Measurements from ENCODE around the gene SLC1A4.
"Not testable (repeated sequence)": the region's sequence is repeated elsewhere in the genome, so short reads cannot be mapped to it uniquely, and the experiment has no call there.

SLC1A4 gene

GRCh38 chr2:64992990-64993389 lies 3.8 kb downstream of the SLC1A4 start:
- no peak for DNase-seq (ENCODE audit: low read depth)

GRCh38 chr2:64995041-64995440 lies 5.8 kb downstream of the SLC1A4 start:
- no peak for DNase-seq (ENCODE audit: low read depth)

DNA sequence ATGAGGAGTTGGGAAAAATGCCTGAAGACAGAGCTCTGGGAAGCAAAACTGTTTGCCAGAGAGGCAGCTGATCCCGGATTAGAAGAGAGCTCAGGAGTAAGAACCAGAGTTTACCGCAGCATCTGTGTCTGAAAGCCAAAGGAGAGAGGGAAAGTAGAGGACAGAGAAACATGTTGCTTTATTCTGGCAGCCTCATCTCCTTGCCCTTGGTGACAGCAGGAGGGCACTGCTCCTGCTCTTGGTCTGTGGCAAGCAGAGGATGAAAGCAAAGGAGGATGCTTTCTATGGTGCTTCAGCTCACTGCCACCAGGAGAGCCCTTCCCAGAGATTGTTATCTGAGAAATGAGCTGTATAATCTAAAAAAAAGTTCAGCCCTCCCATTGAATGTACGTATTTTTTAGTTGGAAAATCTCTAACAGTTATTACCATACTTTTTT lies 7.7 kb downstream of the SLC1A4 start:
- DNase-seq (ENCODE audit: low read depth), result no peak

DNA sequence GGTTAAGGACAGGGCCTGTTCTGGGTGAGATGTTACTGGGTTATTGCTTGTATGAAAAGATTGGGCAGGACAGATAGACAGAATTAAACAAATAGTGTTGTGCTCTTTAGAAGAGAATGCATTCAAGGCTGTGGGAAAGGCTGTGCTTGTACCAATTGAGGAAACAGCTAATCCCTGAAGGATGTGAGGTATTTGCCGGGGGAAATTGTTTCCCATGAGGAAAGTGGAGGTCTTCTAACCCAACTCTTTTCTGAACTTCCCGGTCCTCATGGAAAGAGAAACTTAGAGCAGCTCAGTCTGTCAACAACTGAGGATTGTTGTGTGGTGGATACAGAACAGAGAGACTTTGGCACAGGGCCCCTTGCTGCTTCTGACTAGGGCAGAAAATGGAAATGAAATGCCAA lies 9.5 kb downstream of the SLC1A4 start:
- no peak for DNase-seq (ENCODE audit: low read depth)

- no peak for DNase-seq (ENCODE audit: low read depth)
Observed at GRCh38 chr2:64999754-65000153, 10.6 kb downstream of the SLC1A4 start.

- no peak for DNase-seq (ENCODE audit: low read depth)
Observed at GRCh38 chr2:65000644-65001043, 11.4 kb downstream of the SLC1A4 start.

DNA sequence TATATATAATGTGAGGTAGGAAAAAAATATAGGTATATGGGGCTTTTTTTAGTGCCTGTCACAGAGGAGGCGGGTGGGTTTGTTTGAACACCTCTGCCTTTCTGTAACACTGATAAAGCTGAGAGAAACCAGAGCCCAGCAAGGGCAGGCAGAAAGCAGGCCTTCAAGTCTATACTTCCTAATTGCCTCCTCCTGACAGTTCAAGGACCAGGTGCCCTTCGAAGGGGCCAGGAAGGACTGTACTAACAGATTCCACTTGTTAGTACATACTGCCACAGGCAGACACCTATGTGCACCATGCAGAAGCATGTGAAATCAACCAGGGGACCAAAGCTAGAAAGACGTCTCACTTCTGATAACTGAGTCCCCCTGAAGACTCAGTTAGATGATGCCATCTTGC lies 13.8 kb downstream of the SLC1A4 start:
- no peak for DNase-seq (ENCODE audit: low read depth)

DNA sequence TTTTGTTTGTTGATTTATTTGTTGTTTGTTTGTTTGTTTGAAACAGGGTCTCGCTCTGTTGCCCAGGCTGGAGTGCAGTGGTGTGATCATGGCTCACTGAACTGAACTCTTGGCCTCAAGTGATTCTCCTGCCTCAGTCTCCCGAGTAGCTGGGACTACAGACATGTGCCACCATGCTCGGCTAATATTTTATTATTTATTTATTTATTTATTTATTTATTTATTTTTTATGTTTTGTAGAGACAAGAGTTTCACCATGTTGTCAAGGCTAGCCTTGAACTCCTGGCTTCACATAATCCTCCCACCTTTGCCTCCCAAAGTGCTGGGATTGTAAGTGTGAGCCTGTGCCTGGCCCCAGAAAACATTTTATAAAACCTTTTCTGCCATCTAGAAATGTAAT lies 15.0 kb downstream of the SLC1A4 start:
- not testable (repeated sequence) for DNase-seq (ENCODE audit: low read depth)

- no peak for DNase-seq (ENCODE audit: low read depth)
Observed at GRCh38 chr2:65013776-65014175, 24.6 kb downstream of the SLC1A4 start.

DNA sequence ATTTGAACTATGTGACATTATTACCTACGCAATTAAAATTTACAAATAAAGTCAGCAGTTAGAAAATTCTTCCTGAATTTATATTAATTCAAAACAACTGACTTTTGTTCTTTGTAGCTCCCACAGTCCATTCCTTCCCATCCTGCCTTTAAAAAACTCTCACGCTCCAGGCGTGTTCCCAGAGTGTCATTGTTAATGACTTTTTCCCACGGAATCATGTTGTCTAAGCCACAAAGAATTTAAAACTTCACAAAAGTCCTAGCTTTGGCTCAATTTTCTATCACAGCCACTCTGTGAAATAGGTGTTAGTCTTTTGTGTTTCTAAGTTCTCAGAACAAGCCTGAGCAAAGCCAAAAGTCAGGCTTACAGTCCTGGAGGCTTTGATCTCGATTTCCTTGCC lies 26.5 kb downstream of the SLC1A4 start:
- DNase-seq (ENCODE audit: low read depth), result no peak

DNA sequence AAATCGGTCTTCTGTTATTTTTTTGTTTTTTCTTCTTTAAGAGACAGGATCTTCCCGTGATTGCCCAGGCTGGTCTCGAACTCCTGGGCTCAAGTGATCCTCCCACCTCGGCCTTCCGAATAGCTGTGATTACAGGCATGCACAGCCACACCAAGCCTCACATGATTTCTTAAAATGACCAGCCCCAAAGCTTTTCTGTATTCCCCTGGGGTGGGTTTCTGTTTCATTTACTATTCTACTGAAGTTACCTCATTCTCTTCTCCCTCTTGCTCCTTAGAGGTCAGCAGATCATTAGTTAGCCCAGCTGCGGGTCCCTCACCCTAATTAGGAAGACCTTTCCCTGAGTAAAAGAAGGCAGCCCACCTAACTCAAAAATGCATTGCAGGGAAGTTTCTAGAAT lies 27.6 kb downstream of the SLC1A4 start:
- no peak for DNase-seq (ENCODE audit: low read depth)

DNA sequence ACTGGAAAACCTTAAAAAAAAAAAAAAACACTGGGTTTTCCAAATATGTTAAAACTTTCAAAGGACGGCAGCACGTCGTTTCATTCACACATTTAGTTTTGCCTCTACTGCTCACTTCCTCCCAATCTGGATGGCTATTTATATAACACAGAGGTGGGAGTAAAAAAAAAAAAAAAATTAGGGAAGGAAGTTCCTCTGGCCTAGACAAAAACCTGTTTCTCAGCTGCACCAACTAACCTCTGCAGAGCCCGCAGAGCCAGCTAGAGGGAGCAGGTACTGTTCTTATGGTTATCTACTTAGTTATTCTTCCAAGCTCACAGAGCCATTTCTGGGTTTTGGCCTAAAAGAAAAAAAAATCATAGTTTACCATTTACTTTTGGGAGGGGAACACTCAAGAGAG lies 28.1 kb downstream of the SLC1A4 start:
- no peak for DNase-seq (ENCODE audit: low read depth)

DNA sequence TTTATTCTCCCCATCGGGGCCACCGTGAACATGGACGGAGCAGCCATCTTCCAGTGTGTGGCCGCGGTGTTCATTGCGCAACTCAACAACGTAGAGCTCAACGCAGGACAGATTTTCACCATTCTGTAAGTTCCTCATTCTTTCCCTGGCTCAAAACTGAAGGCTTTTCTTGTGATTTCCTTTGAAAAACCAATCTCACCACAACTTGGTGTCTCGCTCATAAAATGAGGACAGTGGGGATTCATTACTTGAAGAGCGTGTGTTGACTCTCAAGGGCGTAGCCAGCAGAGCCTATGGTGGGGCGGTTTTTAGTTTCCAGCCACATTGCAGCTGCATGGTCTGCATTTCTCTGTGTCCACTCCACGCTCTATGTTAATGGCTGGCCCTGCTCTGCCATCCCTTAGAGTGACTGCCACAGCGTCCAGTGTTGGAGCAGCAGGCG lies 29.0 kb downstream of the SLC1A4 start:
- no peak for DNase-seq (ENCODE audit: low read depth)

GRCh38 chr2:65019010-65019409 lies 29.8 kb downstream of the SLC1A4 start:
- no peak for DNase-seq (ENCODE audit: low read depth)

GRCh38 chr2:65019675-65020195 lies 30.5 kb downstream of the SLC1A4 start:
- DNase-seq (ENCODE audit: low read depth), result no peak

- not testable (repeated sequence) for DNase-seq (ENCODE audit: low read depth)
Observed at GRCh38 chr2:65020251-65020650, 31.1 kb downstream of the SLC1A4 start.

DNA sequence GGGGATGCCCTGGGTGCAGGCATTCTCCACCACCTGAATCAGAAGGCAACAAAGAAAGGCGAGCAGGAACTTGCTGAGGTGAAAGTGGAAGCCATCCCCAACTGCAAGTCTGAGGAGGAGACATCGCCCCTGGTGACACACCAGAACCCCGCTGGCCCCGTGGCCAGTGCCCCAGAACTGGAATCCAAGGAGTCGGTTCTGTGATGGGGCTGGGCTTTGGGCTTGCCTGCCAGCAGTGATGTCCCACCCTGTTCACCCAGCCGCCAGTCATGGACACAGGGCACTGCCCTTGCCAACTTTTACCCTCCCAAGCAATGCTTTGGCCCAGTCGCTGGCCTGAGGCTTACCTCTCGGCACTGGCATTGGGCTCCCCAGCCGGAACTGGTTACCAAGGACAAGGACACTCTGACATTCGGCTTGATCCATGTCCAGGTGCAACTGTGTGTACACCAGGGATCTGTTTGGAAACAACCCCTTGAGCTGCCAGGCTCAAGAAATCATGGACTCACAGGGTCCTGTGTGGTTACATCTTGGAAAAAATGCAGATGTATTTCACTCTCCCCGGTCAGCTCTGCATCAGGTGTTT lies 31.8 kb downstream of the SLC1A4 start:
- no peak for DNase-seq (ENCODE audit: low read depth)

- no peak for DNase-seq (ENCODE audit: low read depth)
Observed at GRCh38 chr2:65021709-65022108, 32.5 kb downstream of the SLC1A4 start.

DNA sequence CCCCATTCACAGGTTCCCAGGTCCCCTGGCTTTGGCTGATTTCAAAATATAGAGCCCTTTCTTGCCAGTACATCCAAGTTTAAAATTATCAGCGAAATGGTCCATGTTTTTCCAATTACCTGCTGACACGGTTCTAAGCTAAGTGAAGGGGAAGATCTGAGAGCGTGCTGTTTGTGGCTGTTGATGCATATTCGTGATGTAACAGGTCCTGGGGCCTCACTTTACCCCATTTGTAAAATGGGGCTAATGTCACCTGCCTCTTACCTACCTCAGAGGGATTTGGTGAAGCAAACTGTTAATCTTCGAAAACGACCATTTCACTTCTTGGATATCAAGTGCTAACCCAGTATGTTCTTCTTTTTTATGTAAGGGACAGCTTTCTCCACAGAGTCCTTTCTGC lies 33.0 kb downstream of the SLC1A4 start:
- no peak for DNase-seq (ENCODE audit: low read depth)

DNA sequence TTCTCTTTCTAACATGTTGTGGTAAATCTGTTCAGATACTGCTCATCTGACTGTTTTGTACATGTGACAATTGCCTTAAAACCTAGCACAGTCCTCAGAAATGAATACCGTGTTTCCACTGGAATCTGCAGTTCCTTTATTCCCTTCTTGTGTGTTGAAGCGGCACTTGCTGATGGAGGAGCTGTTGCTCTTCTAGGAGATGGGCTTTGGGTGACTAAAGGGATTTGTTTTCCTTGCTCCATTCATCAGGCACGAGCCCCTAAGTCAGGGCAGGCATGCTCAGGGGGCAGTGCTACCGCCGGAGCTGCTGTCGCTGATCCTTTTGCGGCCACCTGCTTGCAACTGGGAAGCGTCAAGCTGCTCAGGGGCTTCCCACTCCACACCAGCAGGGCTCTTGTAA lies 34.5 kb downstream of the SLC1A4 start:
- no peak for DNase-seq (ENCODE audit: low read depth)

DNA sequence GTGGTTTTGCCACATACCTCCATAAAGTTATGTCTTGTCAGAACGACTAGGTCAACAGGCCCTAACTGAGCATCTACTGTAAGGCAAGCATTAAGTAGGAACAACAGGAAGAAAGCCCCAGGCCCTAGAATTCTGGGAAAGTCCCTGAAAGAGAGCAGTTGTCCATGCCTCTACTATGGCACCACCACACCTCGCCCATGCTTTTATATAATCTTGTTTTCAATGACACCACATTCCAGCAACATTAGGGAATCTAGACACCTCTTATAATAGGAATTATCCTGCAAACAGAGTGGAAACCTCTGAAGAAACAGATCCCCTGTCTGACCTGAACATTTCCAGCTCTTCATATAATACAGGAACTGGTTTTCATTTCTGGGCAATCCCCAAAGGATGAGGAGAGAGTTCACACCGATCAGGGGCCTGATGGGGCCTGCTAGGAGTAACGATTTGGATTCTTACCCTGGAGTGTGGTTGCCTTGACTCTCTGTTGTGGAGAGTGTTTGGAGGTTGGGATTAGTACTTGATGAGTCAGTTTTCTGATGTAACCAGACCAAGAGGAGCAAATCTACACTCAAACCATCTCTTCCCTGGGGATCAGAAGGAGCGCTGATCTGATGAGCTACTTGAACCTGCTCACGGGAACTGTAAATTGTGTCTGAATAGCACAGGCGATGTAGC lies 35.1 kb downstream of the SLC1A4 start:
- peak; percentile 88 for DNase-seq (ENCODE audit: low read depth)

- DNase-seq (ENCODE audit: low read depth), result no peak
Observed at GRCh38 chr2:65025453-65026123, 36.4 kb downstream of the SLC1A4 start.

DNA sequence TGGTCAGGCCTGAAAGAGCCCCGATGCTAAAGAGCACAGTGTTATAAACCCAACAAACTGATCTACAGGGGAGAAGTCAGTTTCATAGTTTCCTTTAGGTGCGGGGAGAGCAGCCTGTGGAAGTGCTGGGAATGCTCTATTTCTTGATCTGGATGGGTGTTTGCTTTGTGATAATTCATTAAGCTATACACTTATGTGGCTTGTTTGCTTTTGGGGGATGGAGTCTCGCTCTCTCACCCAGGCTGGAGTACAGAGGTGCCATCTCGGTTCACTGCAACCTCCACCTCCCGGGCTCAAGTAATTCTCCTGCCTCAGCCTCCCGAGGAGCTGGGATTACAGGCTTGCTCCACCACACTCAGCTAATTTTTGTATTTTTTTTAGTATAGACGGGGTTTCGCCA lies 37.0 kb downstream of the SLC1A4 start:
- DNase-seq (ENCODE audit: low read depth), result no peak

All from fibroblast of the conjunctiva (primary cell).